Skeletal muscle cell (primary cell): ENCODE data around the gene PTPN1.
"Not testable (repeated sequence)": the region's sequence is repeated elsewhere in the genome, so short reads cannot be mapped to it uniquely, and the experiment has no call there.

Source experiments
- DNase-seq: peaks from one replicate; pipeline ENCODE4 v3.0.0-alpha.2; 2010; ENCODE audit warnings: low read depth
- H3K4me3 ChIP-seq: 2 replicates; pipeline ENCODE4 v1.5.1; 2011; ENCODE audit warnings: low read depth, mild to moderate bottlenecking, control low read depth, low read length, moderate library complexity

PTPN1 gene

DNA sequence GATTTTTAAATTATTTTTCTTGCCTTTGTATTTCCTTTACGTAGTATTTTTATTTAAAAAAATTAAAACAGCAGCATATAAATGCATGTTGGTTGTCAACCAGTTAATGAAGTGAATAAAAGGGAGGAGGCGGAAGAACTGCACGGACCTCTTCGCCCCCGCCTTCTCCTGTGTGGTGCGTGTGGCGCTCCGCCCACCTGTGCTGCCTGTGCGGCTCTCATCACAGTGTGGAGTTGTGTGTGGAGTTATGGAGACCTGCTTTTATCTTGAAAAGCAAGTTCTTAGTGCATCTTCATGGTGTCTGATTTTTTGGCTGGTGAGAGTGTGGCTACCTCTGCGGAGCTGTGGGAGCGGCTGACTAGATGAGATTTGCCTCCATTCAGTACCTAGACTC lies 58.4 kb downstream of the PTPN1 start:
- no peak overlapping the region for H3K4me3 ChIP-seq
- DNase-seq: no peak

DNA sequence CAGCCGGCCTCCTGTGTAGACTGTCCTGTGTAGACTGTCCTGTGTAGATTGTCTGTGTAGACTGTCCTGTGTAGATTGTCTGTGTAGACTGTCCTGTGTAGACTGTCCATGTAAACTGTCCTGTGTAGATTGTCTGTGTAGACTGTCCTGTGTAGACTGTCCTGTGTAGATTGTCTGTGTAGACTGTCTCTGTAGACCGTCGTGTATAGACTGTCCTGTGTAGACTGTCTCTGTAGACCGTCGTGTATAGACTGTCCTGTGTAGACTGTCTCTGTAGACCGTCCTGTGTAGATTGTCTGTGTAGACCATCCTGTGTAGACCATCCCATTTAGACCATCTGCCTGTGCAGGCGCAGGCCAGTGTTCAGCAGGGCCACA lies 59.3 kb downstream of the PTPN1 start:
- H3K4me3 ChIP-seq, DNase-seq: not testable (repeated sequence)

DNA sequence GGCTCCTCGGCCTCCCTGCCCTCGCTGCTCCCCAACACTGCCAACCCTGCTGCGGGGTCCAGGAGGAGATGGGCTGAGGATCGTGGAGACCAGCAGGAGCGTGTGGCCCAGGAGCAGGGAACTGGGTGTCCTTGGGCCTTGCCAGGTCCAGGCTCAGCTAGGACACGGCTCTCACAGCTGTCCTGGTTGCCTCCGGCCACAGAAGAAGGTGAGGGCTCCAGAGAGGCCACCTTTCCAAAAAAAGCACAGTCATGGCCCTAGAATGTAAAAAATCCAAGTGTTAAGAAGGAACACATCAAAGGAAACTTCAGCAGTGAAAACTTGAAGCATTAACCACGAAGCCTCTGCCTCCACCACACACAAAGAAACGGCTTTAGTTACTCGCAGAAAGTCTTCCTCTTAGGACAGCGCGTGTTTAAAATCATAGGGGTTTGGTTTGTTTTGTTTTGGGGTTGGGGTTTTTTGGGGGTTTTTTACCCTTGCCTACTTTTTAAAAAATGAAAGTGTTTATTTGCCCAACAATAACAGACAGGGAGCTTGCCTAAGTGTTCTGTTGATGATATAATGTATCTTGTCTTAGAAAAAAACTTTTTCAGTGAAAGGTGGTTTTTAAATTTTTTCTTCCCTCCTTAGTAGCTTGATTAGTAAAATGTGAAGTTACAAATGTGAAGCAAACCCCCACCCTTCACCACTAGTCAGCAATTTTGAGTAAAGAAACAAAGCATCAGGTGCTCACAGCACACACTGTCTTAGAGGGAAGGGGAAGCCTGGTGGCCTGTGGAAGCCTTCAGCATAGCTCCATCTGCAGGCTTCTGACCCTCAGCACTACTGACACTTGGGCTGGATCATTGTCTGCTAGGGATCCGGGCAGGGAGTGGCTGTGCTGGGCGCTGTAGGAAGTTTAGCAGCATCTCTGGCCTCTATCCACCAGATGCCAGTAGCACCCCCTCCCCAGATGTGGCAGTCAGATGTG lies 60.0 kb downstream of the PTPN1 start:
- DNase-seq: no peak

DNA sequence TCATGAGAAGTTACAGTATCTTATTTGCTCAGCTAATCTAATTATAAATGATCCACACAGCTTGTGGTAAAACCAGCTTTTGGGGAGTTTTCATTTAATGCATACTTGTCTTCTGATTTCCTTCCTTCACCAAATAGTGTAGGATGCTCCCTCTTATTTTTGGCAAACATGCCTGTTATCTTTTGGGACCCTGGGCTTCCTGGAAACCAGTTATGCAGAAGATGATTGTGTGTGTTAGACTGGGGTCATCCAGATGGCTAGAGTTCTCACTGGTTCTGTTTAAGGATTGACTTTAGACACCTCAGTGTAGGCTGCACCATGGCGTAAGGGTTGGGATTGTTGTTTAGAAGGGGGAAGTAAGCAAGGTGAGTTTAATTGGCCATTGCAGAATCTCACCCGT lies 61.3 kb downstream of the PTPN1 start:
- DNase-seq: no peak
- no peak overlapping the region for H3K4me3 ChIP-seq

More for the DNA sequence above, 60.0 kb downstream of the PTPN1 start:
- no peak overlapping the region for H3K4me3 ChIP-seq

DNA sequence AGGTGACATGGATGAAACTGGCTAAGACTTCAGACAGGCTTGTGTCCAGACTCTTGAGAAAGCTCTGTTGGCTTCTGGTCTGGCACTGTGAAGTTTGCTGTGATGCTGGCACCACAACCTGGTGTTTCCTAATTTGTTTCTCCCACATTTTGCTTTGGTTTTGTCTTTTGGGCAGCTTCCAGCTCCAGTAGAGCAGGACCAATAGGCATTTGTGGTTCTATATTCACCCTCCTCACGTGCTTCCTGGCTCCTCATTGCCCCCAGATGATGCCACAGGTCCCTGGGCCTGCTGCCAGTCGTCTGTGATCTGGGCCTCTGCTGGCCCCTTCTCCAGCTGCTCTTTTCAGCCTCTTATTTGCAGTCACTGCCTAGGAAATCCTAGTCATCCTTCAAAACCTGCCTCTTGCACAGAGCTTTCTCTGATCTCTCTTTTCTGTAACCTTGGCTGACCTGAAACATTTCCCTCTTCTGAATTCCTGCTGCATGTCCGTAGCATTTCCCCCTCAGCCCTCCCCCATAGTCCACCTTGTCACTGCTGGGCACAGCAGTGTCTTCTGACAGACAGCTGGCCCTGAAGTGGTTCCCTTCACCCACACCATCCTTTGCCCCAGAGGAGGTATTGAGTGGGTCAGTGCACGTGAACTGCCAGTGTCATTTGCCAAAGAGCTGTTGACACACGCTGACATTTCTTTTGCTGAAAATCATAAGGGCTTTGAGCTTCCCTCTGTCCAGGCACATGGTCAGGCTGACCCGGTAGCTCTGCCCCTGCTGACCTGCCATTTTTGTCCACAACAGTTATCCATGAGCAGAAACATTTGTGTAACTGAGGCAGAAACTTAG lies 63.0 kb downstream of the PTPN1 start:
- H3K4me3 ChIP-seq: no peak overlapping the region
- DNase-seq: peak; percentile 71

DNA sequence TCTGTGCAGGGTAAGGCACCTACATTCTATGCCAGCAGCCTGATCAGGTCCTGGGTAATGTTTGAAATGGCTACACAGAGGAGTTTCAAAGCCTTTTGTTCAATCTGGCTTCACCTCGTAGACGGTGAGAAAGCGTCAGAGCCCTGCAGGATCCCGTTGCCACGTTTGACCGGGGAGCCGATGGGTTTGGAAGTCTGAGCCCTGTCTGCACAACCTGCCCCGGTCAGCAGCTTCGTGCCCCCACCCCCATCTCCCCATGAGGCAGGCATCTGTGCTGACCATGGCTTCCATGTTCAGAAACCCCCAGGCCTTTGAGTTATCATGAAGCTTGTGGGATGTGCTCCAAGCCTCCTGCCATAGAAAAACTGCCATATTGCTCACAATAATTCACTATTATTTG lies 63.9 kb downstream of the PTPN1 start:
- H3K4me3 ChIP-seq: no peak overlapping the region
- no peak for DNase-seq

DNA sequence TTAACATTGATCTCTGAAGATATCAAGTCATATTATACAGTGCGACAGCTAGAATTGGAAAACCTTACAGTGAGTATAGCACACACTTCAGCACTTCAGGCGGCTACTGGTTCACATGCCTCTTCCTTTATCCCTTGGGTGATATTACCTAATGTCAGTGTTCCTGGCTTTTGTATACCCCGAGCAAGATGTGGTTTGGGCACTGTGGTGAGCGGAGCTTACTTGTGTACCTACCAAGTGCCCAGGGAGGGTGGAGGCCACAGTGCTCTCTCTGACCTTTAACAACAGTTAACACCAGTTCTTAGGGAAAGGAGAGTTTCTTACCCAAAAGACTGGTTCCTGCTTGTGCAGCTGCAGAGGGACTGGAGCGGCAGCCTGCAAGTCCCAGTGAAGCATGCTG lies 64.4 kb downstream of the PTPN1 start:
- no peak for DNase-seq
- no peak overlapping the region for H3K4me3 ChIP-seq

DNA sequence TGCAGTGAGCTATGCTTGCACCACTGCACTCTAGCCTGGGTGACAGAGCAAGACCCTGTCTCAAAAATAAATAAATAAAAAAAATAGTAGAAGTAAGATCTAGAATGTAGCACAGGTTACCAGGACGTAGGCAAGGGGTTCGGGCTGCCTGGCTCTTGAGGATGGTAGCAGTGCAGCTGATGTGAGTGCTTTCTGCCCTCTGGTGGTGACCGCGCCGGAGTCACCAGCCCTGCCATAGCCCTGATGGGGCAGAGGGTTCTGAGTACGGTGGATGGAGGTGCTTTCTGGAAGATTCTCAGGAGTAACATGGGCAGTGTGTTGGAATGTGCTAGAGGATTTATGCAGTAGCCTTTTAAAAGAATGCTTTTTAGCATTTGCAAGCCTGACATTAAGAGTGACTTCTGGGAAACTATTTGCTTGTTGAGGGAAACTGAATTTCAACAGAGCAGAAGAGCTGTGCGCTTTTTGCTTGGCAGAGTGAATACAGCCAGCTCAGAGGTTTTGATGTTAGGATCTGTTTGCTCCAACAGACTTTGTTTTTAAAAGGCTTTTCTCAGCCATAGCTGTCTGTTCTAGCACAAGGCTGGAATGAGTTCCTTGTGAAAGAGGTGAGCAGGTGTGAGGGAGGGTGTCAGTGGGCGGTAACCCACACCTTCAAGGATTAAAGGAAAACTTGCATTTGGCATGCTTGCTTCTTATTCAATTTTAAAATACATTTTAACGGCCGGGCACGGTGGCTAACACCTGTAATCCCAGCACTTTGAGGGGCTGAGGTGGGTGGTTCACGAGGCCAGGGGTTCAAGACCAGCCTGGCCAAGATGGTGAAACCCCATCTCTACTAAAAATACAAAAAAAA lies 65.9 kb downstream of the PTPN1 start:
- DNase-seq: no peak
- H3K4me3 ChIP-seq: no peak overlapping the region

DNA sequence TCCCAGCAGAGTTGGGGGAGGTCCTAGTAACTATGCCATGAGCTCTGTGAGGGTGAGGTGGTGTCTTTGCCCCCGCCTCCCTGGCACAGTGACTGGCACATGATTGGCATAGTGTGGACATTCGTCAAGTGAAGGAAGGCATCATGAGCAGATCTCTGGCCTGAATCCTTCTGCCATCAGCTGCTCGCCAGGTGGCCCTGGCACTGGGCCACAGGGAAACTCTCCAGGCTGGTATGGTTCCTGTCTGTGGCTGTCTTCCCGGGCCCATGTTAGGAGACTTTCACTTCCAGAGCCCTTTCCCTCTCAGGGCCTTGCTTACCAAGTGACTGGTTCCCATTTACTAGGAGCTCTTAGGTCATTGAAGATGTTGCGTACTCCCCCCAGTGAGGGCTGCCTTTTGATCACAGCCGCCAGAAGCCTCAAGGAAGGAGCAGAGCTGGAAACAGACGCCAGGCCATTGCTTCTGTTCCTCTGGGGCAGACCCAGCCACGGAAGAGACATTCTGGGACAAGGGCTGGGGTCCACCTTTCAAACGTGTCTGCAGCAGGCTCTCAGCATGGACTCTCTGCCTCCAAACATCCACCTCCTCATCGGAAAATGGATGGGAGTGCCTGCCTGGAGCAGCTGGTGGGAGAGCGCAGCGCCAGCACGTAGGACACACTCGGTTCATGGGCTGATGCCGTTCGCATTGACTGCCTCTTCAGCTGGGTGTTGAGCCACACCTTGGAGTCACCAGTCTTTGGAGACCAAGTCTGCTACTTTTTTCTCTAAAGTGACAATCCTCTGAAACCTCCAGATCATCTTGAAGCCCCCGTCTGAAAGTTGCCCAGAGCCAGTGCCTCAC lies 67.2 kb downstream of the PTPN1 start:
- no peak overlapping the region for H3K4me3 ChIP-seq
- no peak for DNase-seq

DNA sequence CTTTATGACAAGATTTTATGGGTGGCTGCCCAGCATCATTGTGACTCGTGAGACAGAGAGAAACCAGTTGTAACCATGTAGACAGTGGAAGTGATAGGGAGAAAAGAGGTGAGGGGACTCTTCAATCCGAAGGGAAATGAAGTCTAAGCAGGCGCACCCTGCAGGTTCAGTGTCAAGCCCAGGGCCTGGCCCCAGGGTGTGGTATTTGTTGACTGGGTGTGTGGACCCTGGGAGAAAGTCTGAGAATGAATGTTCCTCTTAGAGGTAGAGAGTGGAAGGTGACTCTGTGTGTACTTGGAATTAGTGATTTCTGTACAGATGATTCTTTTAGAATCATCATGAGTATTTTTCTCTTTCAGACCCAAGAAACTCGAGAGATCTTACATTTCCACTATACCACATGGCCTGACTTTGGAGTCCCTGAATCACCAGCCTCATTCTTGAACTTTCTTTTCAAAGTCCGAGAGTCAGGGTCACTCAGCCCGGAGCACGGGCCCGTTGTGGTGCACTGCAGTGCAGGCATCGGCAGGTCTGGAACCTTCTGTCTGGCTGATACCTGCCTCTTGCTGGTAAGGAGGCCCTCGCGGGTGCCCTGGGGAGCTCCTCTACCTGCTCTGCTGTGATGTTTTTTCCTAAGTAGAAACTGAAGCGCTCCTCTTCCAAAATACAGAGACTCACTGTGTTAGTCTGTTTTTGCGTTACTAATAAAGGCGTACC lies 68.0 kb downstream of the PTPN1 start:
- DNase-seq: no peak
- no peak overlapping the region for H3K4me3 ChIP-seq

DNA sequence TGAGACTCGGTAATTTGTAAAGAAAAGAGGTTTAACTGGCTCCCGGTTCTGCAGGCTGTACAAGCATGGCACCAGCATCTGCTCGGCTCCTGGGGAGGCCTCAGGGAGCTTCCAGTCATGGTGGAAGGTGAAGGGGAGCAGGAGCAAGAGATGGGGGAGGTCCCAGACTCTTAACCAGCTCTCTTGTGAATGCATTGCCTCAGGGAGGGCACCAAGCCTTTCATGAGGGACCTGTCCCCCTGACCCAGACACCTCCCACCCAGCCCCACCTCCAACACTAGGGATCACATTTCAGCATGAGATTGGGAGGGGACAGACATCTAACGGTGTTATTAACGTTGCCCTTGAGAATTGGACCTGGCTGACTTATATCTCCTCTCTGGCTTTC lies 68.6 kb downstream of the PTPN1 start:
- DNase-seq: no peak
- no peak overlapping the region for H3K4me3 ChIP-seq

DNA sequence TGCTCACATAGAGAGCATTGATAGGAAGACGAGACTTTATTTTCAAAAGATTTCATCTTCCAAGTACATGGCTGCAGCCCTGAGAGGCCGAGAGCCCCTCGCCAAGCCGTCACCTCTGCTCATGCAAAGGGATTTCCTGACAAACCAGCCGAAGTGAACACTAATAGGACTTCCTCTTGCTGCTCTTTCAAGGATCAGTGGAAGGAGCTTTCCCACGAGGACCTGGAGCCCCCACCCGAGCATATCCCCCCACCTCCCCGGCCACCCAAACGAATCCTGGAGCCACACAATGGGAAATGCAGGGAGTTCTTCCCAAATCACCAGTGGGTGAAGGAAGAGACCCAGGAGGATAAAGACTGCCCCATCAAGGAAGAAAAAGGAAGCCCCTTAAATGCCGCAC lies 69.3 kb downstream of the PTPN1 start:
- no peak overlapping the region for H3K4me3 ChIP-seq
- DNase-seq: no peak

DNA sequence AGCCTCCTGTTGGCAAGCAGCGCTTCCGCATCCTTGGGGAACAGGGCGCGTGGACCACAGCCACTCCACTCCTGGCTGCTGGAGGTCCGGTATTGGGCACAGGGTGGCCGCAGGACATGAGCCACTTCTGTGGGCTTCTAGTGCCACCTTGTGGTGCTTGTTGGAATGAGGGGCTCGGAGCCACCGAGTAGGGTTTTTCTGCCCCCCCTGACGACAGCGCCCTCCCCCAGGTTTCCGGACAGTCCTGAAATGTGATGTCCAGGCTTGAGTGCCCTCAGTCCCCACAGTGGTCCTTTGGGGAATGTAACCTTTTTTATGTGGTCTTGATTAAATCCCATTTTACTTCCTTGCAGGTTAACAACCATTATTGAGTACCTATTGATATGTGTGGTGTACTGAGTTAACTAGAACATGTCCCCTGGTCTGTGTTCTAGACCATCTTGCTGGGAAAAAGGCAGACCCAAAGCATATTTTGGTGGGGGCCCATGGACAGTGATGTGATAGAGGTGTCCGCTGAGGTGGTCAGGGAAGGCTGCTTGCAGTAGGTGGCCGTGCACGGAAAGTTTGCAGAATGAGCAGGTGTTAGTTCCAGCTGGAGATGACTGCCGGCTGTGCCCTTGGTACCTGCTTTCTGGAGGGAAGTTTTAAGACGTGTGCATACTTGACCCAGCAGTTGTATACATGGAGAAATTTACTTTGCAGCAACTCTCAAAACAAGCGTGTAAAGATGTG lies 70.0 kb downstream of the PTPN1 start:
- H3K4me3 ChIP-seq: no peak overlapping the region
- no peak for DNase-seq

DNA sequence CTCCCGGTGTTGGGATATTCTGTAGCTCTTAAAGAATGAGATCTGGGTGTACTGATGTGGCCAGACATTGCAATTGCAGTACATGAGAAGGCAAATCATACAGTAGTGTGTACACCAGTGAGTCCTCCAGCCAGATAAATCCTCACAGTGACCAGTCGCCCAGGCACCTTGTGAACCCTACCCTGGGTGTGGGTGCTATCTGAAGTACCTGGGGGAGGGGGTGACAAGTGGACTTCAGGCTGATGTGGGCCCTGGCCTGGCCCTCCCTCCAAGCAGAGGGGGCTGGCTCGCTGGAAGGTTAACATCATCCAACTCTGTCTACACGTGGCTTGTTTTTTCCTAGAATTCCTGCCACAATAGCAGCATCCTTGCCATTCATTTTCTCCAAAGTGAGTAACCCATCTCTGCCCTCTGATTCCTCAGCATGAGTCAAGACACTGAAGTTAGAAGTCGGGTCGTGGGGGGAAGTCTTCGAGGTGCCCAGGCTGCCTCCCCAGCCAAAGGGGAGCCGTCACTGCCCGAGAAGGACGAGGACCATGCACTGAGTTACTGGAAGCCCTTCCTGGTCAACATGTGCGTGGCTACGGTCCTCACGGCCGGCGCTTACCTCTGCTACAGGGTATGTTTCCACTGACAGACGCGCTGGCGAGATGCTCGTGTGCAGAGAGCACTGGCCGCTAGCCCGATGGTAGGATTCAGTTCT lies 70.8 kb downstream of the PTPN1 start:
- no peak overlapping the region for H3K4me3 ChIP-seq
- no peak for DNase-seq

DNA sequence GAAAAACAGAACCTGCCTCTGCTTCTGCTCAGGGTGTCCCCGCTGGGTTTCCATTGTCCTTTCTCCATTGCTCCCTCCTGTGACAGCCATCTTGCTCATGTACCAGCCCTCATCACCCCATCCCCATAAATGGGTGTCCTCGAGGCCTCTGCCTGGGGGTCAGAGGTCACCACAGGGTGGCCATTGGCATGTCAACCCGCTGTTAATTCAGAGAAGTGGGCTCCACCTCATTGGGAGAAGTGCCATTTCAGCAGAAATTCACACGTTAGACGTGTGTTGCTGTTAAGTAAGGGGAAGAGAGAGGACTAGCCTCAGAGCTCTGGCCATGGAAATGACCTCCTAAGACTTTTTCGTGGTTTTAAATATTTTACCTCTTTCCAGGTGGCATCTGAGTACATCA lies 71.9 kb downstream of the PTPN1 start:
- H3K4me3 ChIP-seq: no peak overlapping the region
- no peak for DNase-seq

DNA sequence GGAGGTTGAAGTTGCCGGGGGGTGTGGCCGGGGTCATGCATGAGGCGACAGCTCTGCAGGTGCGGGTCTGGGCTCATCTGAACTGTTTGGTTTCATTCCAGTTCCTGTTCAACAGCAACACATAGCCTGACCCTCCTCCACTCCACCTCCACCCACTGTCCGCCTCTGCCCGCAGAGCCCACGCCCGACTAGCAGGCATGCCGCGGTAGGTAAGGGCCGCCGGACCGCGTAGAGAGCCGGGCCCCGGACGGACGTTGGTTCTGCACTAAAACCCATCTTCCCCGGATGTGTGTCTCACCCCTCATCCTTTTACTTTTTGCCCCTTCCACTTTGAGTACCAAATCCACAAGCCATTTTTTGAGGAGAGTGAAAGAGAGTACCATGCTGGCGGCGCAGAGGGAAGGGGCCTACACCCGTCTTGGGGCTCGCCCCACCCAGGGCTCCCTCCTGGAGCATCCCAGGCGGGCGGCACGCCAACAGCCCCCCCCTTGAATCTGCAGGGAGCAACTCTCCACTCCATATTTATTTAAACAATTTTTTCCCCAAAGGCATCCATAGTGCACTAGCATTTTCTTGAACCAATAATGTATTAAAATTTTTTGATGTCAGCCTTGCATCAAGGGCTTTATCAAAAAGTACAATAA lies 72.5 kb downstream of the PTPN1 start:
- no peak for DNase-seq
- no peak overlapping the region for H3K4me3 ChIP-seq
